ENCODE results near the gene UBE2D2.
"Not testable (repeated sequence)": the region's sequence is repeated elsewhere in the genome, so short reads cannot be mapped to it uniquely, and the experiment has no call there.

UBE2D2 gene

GRCh38 chr5:139578325-139578724, 17.2 kb downstream of the UBE2D2 start:
- in situ Hi-C loops (cut with MboI; ENCODE audit: low sequenced_read_pairs), result no loop called here

GRCh38 chr5:139582181-139582580, 21.0 kb downstream of the UBE2D2 start:
- in situ Hi-C loops (cut with MboI; ENCODE audit: low sequenced_read_pairs), result not testable (repeated sequence)

- in situ Hi-C loops (cut with MboI; ENCODE audit: low sequenced_read_pairs), result no loop called here
Measured at GRCh38 chr5:139584137-139584536, 23.0 kb downstream of the UBE2D2 start.

- in situ Hi-C loops (cut with MboI; ENCODE audit: low sequenced_read_pairs), result not testable (repeated sequence)
Measured at GRCh38 chr5:139588116-139588515, 27.0 kb downstream of the UBE2D2 start.

GRCh38 chr5:139588962-139589361, 27.8 kb downstream of the UBE2D2 start:
- in situ Hi-C loops (cut with MboI; ENCODE audit: low sequenced_read_pairs), result no loop called here

- in situ Hi-C loops (cut with MboI; ENCODE audit: low sequenced_read_pairs), result no loop called here
Measured at GRCh38 chr5:139592289-139592688, 31.1 kb downstream of the UBE2D2 start.

- in situ Hi-C loops (cut with MboI; ENCODE audit: low sequenced_read_pairs), result not testable (repeated sequence)
Measured at GRCh38 chr5:139593076-139593475, 31.9 kb downstream of the UBE2D2 start.

GRCh38 chr5:139593716-139594319, 32.7 kb downstream of the UBE2D2 start:
- in situ Hi-C loops (cut with MboI; ENCODE audit: low sequenced_read_pairs), result no loop called here

- in situ Hi-C loops (cut with MboI; ENCODE audit: low sequenced_read_pairs), result no loop called here
Measured at GRCh38 chr5:139597134-139597533, 36.0 kb downstream of the UBE2D2 start.

GRCh38 chr5:139598601-139598965, 37.4 kb downstream of the UBE2D2 start:
- in situ Hi-C loops (cut with MboI; ENCODE audit: low sequenced_read_pairs), result not testable (repeated sequence)

- in situ Hi-C loops (cut with MboI; ENCODE audit: low sequenced_read_pairs), result no loop called here
Measured at GRCh38 chr5:139600336-139600949, 39.3 kb downstream of the UBE2D2 start.

- in situ Hi-C loops (cut with MboI; ENCODE audit: low sequenced_read_pairs), result no loop called here
Measured at GRCh38 chr5:139601429-139601828, 40.3 kb downstream of the UBE2D2 start.

- in situ Hi-C loops (cut with MboI; ENCODE audit: low sequenced_read_pairs), result not testable (repeated sequence)
Measured at GRCh38 chr5:139601948-139602347, 40.8 kb downstream of the UBE2D2 start.

GRCh38 chr5:139605887-139606286, 44.7 kb downstream of the UBE2D2 start:
- in situ Hi-C loops (cut with MboI; ENCODE audit: low sequenced_read_pairs), result no loop called here

GRCh38 chr5:139611703-139612584, 50.8 kb downstream of the UBE2D2 start:
- in situ Hi-C loops (cut with MboI; ENCODE audit: low sequenced_read_pairs), result no loop called here

GRCh38 chr5:139619861-139620260, 58.7 kb downstream of the UBE2D2 start:
- in situ Hi-C loops (cut with MboI; ENCODE audit: low sequenced_read_pairs), result no loop called here

- in situ Hi-C loops (cut with MboI; ENCODE audit: low sequenced_read_pairs), result loop anchor here (25.0 kb wide), 1 partner anchor 137 kb away; no protein-coding TSS in a partner anchor
Measured at GRCh38 chr5:139625398-139625797, 64.3 kb downstream of the UBE2D2 start.

GRCh38 chr5:139630855-139631254, 69.7 kb downstream of the UBE2D2 start:
- in situ Hi-C loops (cut with MboI; ENCODE audit: low sequenced_read_pairs), result loop anchor here (25.0 kb wide), 1 partner anchor 131 kb away; no protein-coding TSS in a partner anchor

GRCh38 chr5:139631520-139632165, 70.5 kb downstream of the UBE2D2 start:
- in situ Hi-C loops (cut with MboI; ENCODE audit: low sequenced_read_pairs), result loop anchor here (25.0 kb wide), 1 partner anchor 131 kb away; no protein-coding TSS in a partner anchor

- in situ Hi-C loops (cut with MboI; ENCODE audit: low sequenced_read_pairs), result loop anchor here (25.0 kb wide), 1 partner anchor 129 kb away; no protein-coding TSS in a partner anchor
Measured at GRCh38 chr5:139633295-139634027, 72.3 kb downstream of the UBE2D2 start.
